ENCODE measurements around the gene SCYGR4. TPM values are rescaled to one million over a fixed set of nuclear protein-coding genes. Genes with fewer than 3 reads are reported as not detected.

Gene SCYGR4
- total and polyA plus RNA-seq, 5 donors from 2014 or later: not detected

DNA sequence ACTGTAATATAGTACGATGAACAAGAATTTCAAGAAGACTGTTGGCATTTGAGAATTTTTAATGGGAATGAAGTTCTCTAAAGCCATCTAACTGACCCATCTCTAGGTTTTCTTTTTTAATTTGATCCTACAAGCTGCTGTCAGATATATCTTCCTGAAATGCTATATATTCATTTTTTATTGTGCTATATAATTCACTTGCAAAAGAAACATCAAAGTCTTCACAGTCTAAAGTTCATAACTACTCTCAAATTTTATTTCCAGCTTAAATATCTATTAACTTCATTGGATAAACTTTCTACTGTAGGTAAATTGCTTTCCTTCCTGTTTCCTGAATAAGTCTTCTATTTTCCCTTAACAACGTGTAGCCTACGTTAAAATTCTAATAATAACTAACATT is 14.9 kb upstream of the SCYGR4 start:
- peaks cover 12% of the 10 kb centered on the region for H3K27me3 Mint-ChIP-seq
- H3K36me3 ChIP-seq (ENCODE audit: control insufficient read depth, insufficient read depth, low read length): no peaks in the 10 kb centered on the region

DNA sequence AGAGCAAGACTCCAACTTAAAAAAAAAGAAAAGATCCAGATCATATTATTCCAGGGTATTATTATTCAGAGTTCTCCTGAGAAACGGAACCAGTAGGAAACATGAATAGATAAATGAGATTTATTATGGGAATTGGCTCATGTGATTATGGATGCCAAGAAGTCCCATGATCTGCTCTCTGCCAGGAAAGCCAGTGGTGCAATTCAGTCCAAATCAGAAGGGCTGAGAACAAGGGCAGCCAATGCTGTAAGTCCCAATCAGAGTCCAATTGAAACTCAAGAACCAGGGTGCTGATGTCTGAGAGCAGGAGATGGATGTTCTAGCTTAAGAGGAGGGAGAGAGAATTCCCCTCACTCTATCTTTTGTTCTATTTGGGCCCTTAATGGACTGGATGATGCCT is 10.8 kb upstream of the SCYGR4 start:
- ATAC-seq (ENCODE audit: low read depth in 2 of 2) (no peak), DNase-seq (no peak)
- Histone ChIP-seq H3K36me3 (ENCODE audit: control insufficient read depth, insufficient read depth, low read length) (no peaks in the 10 kb centered on the region), H3K4me3 (ENCODE audit: low read depth, low read length) (no peak overlapping the region), H3K9me3 (ENCODE audit: control insufficient read depth in 2 of 2, low read length in 2 of 2) (no peaks in the 10 kb centered on the region), H3K27ac (ENCODE audit: insufficient read depth, low read length, poor library complexity, severe bottlenecking) (no peak overlapping the region), H3K4me1 (ENCODE audit: control insufficient read depth, insufficient read depth, low read length, poor library complexity, severe bottlenecking) (no peaks in the 10 kb centered on the region), H3K27me3 (ENCODE audit: control insufficient read depth, insufficient read depth, low read length) (peaks cover 11% of the 10 kb centered on the region)
- Mint-ChIP-seq H3K4me1 (peaks cover 0 to 15% (median 1%) of the 10 kb centered on the region in 4 donors), H3K4me3 (no peak overlapping the region), H3K36me3 (no peaks in the 10 kb centered on the region), H3K27ac (no peak overlapping the region), H3K9me3 (peaks cover 0 to 1% (median 0%) of the 10 kb centered on the region in 7 donors), H3K27me3 (peaks cover 23% of the 10 kb centered on the region)

More for the DNA sequence above, 14.9 kb upstream of the SCYGR4 start:
- Mint-ChIP-seq H3K9me3 (peaks cover 0 to 1% (median 0%) of the 10 kb centered on the region in 7 donors), H3K4me1 (no peaks in the 10 kb centered on the region), H3K4me3 (no peak overlapping the region), H3K36me3 (no peaks in the 10 kb centered on the region), H3K27ac (no peak overlapping the region)
- Histone ChIP-seq H3K4me1 (ENCODE audit: control insufficient read depth, insufficient read depth, low read length, poor library complexity, severe bottlenecking) (no peaks in the 10 kb centered on the region), H3K4me3 (ENCODE audit: low read depth, low read length) (no peak overlapping the region), H3K9me3 (ENCODE audit: control insufficient read depth in 2 of 2, low read length in 2 of 2) (no peaks in the 10 kb centered on the region), H3K27ac (ENCODE audit: insufficient read depth, low read length, poor library complexity, severe bottlenecking) (no peak overlapping the region), H3K27me3 (ENCODE audit: control insufficient read depth, insufficient read depth, low read length) (peaks cover 2% of the 10 kb centered on the region)
- DNase-seq (no peak), ATAC-seq (ENCODE audit: low read depth in 2 of 2) (no peak)

DNA sequence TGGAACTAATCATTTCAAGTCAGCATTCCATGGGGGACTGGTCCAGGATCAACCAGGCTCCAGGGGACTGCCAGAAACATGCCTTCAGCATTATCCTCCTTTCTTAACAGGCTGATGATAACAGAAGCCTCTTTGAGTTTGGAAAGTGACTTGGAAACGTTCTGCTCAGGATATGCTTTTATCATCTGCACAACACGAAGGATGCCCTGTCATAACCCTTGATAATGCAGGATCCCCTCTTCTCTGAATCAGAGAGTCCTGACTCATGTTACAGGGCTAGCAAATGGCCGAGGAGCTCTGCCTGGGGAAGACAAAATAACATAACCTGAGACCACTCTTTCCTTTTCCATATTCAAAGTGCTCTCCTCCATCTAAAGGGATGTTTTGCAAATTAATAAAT is 9.4 kb upstream of the SCYGR4 start:
- Histone ChIP-seq H3K36me3 (ENCODE audit: control insufficient read depth, insufficient read depth, low read length) (no peaks in the 10 kb centered on the region), H3K4me3 (ENCODE audit: low read depth, low read length) (no peak overlapping the region), H3K9me3 (ENCODE audit: control insufficient read depth in 2 of 2, low read length in 2 of 2) (no peaks in the 10 kb centered on the region), H3K27ac (ENCODE audit: insufficient read depth, low read length, poor library complexity, severe bottlenecking) (no peak overlapping the region), H3K4me1 (ENCODE audit: control insufficient read depth, insufficient read depth, low read length, poor library complexity, severe bottlenecking) (no peaks in the 10 kb centered on the region), H3K27me3 (ENCODE audit: control insufficient read depth, insufficient read depth, low read length) (peaks cover 11% of the 10 kb centered on the region)
- Mint-ChIP-seq H3K9me3 (no peaks in the 10 kb centered on the region), H3K27me3 (peaks cover 27% of the 10 kb centered on the region), H3K27ac (no peak overlapping the region), H3K4me3 (no peak overlapping the region), H3K36me3 (no peaks in the 10 kb centered on the region), H3K4me1 (peaks cover 0 to 15% (median 1%) of the 10 kb centered on the region in 4 donors)
- no peak for DNase-seq
- no peak for ATAC-seq (ENCODE audit: low read depth in 2 of 2)

- H3K36me3 ChIP-seq (ENCODE audit: control insufficient read depth, insufficient read depth, low read length): no peaks in the 10 kb centered on the region
- Mint-ChIP-seq H3K9me3 (no peaks in the 10 kb centered on the region), H3K27me3 (peaks cover 27% of the 10 kb centered on the region), H3K36me3 (no peaks in the 10 kb centered on the region), H3K4me3 (no peak overlapping the region), H3K27ac (no peak overlapping the region), H3K4me1 (peaks cover 0 to 15% (median 1%) of the 10 kb centered on the region in 4 donors)
- H3K27ac ChIP-seq (ENCODE audit: insufficient read depth, low read length, poor library complexity, severe bottlenecking): no peak overlapping the region
- H3K4me3 ChIP-seq (ENCODE audit: low read depth, low read length): no peak overlapping the region
- no peak for ATAC-seq (ENCODE audit: low read depth in 2 of 2)
- H3K4me1 ChIP-seq (ENCODE audit: control insufficient read depth, insufficient read depth, low read length, poor library complexity, severe bottlenecking): no peaks in the 10 kb centered on the region
- H3K27me3 ChIP-seq (ENCODE audit: control insufficient read depth, insufficient read depth, low read length): peaks cover 11% of the 10 kb centered on the region
- no peaks in the 10 kb centered on the region for H3K9me3 ChIP-seq (ENCODE audit: control insufficient read depth in 2 of 2, low read length in 2 of 2)
- DNase-seq: no peak
Observed at GRCh38 chr2:227608561-227609338, 8.5 kb upstream of the SCYGR4 start.

GRCh38 chr2:227610123-227610522 is 7.2 kb upstream of the SCYGR4 start:
- Histone ChIP-seq H3K9me3 (ENCODE audit: control insufficient read depth in 2 of 2, low read length in 2 of 2) (no peaks in the 10 kb centered on the region), H3K27ac (ENCODE audit: insufficient read depth, low read length, poor library complexity, severe bottlenecking) (no peak overlapping the region), H3K36me3 (ENCODE audit: control insufficient read depth, insufficient read depth, low read length) (no peaks in the 10 kb centered on the region), H3K4me3 (ENCODE audit: low read depth, low read length) (no peak overlapping the region), H3K27me3 (ENCODE audit: control insufficient read depth, insufficient read depth, low read length) (peaks cover 9% of the 10 kb centered on the region), H3K4me1 (ENCODE audit: control insufficient read depth, insufficient read depth, low read length, poor library complexity, severe bottlenecking) (no peaks in the 10 kb centered on the region)
- Mint-ChIP-seq H3K4me3 (no peak overlapping the region), H3K9me3 (no peaks in the 10 kb centered on the region), H3K27ac (no peak overlapping the region), H3K27me3 (peaks cover 27% of the 10 kb centered on the region), H3K4me1 (peaks cover 0 to 15% (median 1%) of the 10 kb centered on the region in 4 donors), H3K36me3 (no peaks in the 10 kb centered on the region)
- ATAC-seq (ENCODE audit: low read depth in 2 of 2): no peak
- no peak for DNase-seq

GRCh38 chr2:227612546-227613271 is 4.6 kb upstream of the SCYGR4 start:
- H3K4me1 Mint-ChIP-seq: peaks cover 0 to 15% (median 1%) of the 10 kb centered on the region in 4 donors
- H3K27me3 Mint-ChIP-seq: peaks cover 22% of the 10 kb centered on the region
- no peaks in the 10 kb centered on the region for H3K36me3 Mint-ChIP-seq
- Histone ChIP-seq H3K9me3 (ENCODE audit: control insufficient read depth in 2 of 2, low read length in 2 of 2) (no peaks in the 10 kb centered on the region), H3K27me3 (ENCODE audit: control insufficient read depth, insufficient read depth, low read length) (peaks cover 9% of the 10 kb centered on the region), H3K27ac (ENCODE audit: insufficient read depth, low read length, poor library complexity, severe bottlenecking) (no peak overlapping the region), H3K4me3 (ENCODE audit: low read depth, low read length) (no peak overlapping the region), H3K36me3 (ENCODE audit: control insufficient read depth, insufficient read depth, low read length) (no peaks in the 10 kb centered on the region), H3K4me1 (ENCODE audit: control insufficient read depth, insufficient read depth, low read length, poor library complexity, severe bottlenecking) (no peaks in the 10 kb centered on the region)
- no peak overlapping the region for H3K4me3 Mint-ChIP-seq
- H3K27ac Mint-ChIP-seq: no peak overlapping the region
- no peaks in the 10 kb centered on the region for H3K9me3 Mint-ChIP-seq
- DNase-seq (no peak), ATAC-seq (ENCODE audit: low read depth in 2 of 2) (no peak)

DNA sequence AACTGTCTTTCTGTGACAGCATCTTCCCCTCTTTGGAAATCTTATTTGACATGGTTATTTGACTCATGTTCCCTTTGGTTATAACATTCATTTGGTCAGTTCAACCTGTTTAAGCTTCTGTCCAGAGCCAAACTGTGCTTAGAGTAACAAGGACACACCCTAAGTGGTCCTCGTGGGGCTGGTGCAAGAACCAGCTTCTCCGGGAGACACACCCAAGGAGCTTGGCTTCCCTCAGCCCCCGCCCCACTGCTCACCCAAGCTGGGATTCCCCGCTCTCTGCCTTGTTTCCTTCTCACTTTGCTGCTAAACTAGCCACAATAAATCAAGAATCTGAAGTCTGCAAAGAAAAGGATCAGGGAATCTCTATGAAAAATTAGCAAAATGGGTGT is 4.0 kb upstream of the SCYGR4 start:
- Histone ChIP-seq H3K36me3 (ENCODE audit: control insufficient read depth, insufficient read depth, low read length) (no peaks in the 10 kb centered on the region), H3K27me3 (ENCODE audit: control insufficient read depth, insufficient read depth, low read length) (peaks cover 6% of the 10 kb centered on the region), H3K4me3 (ENCODE audit: low read depth, low read length) (no peak overlapping the region), H3K9me3 (ENCODE audit: control insufficient read depth in 2 of 2, low read length in 2 of 2) (no peaks in the 10 kb centered on the region), H3K4me1 (ENCODE audit: control insufficient read depth, insufficient read depth, low read length, poor library complexity, severe bottlenecking) (no peaks in the 10 kb centered on the region), H3K27ac (ENCODE audit: insufficient read depth, low read length, poor library complexity, severe bottlenecking) (no peak overlapping the region)
- ATAC-seq (ENCODE audit: low read depth in 2 of 2) (no peak), DNase-seq (no peak)
- Mint-ChIP-seq H3K9me3 (peaks cover 0 to under 1% (median 0%) of the 10 kb centered on the region in 7 donors), H3K4me1 (peaks cover 0 to 12% (median 1%) of the 10 kb centered on the region in 4 donors), H3K4me3 (no peak overlapping the region), H3K27me3 (peaks cover 16% of the 10 kb centered on the region), H3K36me3 (no peaks in the 10 kb centered on the region), H3K27ac (no peak overlapping the region)

Measured in CD4-positive, CD25-positive, alpha-beta regulatory T cell (primary cell).